Hindlimb muscle (tissue), 1 donor: ENCODE data around the gene TAPBP. TPM values are rescaled to one million over a fixed set of nuclear protein-coding genes. Genes with fewer than 3 reads are reported as not detected.
"Not testable (repeated sequence)": the region's sequence is repeated elsewhere in the genome, so short reads cannot be mapped to it uniquely, and the experiment has no call there.

Experiments
- DNase-seq: peaks from one replicate; pipeline ENCODE4 v3.0.0-alpha.2; 2013
- polyA plus RNA-seq: library from polyadenylated mRNA; unstranded; fragments of 120-200 nt; gene quantifications from one replicate; pipeline ENCODE4 v1.2.1, GENCODE V29; 2013; ENCODE audit not compliant: insufficient read length

TAPBP gene
- polyA plus RNA-seq, 1 donor, result 24.6 TPM

DNA sequence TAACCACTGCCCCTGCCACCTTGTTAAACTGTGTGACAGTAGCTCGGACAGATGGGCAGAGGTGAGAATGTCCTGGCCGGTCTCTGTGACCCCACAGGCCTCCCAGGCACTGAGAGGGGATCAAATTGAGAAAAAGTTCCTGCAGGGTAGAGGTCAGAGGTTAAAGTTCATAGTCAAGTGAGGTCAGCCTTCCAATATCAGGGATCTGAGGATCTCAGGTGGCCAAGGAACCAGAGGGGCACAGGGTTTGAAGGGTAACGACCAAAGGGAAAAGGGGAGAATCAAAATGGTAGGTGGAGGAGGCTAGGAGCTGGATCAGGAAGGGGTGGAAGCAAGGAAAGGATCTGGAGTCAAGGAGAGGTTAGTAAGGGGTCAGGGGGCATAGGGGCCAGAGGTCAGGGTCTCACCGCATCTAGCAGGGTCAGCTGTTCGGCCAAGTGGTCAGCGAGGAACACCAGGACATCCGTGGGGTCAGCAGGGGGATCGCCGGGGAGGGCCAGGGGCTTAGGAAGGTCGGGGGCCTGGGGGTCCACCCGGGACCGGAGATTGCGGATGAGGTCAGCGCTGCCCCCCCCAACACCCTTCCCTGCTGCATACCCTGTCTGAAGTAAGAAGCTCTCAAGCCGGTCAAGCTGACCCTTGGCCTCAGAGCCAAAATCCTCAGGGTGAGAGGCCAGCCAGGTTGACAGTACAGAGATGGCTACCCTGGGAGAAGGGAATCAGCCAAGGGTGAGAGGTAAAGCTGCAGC lies 18.1 kb downstream of the TAPBP start:
- DNase-seq, result no peak

DNA sequence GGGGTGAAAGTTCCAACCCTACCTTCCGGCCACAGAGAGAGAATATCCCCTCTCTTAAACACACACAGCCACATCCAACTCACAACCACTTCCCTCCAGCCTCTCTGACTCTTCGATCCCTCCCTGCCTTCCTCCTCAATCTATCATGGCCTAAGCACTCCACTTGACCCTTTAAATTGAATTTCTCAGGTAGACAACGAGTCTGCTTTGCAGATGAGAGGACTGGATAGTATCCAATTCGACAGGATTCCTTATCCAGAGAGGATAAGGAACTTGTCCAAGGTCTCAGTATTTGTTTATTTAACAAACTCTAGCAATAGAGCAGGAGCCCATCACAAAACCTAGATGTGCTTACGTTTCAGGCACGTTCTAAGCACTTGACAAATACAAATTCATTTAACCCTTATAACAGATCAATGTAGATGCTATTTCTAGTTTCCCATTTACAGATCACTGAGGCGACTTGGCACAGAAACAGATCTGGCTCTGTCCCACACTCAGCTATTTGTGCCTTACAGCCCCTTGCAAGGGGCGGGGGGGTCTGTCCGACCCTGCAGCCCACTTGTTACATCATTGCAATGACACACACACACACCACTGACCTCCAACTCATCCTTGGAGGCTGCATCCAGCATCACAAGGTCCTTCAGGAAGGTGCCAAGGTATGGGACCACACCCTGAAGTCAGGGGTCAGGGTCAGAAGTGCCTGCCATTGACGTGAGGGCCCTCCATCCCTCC lies 19.6 kb downstream of the TAPBP start:
- no peak for DNase-seq

DNA sequence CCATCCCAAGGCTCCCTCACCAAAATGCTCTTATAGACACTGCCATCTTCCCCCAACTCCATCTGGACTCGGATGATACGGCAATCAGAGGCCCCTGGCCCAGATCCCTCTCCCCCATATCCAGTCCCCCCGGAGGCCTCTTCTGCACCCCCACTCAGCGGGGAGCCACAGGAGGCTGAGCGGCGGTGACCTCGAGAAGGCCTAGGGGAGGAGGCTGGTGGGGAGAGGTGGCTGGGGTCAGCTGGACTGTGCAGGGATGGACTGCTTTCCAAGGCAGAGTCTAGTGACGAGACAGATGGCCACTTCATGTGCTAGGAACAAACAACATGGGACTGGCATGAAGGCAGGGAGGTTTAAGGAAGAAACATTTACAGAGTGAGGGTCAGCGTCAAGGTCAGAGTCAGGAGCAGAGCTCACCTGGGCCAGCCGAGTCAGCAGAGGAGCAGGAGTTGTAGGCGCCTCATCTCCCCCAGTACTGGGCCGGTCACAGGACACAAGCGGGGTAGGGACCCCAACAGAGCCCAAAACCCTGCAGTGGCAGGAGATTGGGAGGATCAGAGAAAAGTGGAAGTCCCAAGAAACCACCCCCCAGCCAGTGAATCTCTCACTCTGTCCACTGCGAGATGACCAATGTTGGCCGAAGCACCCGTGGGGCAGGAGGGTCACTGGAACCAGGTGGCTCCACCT lies 20.7 kb downstream of the TAPBP start:
- DNase-seq, result no peak

GRCh38 chr6:33290459-33290858 lies 23.4 kb downstream of the TAPBP start:
- no peak for DNase-seq

GRCh38 chr6:33289784-33290315 lies 24.0 kb downstream of the TAPBP start:
- no peak for DNase-seq

GRCh38 chr6:33288921-33289783 lies 24.7 kb downstream of the TAPBP start, which contains the start of the genes PFDN6 and WDR46:
PFDN6 (plus strand) TSS chr6:33289601; CDS start chr6:33289857, 256 bp downstream.
WDR46 (minus strand) TSS chr6:33289239; CDS start chr6:33289170, 69 bp downstream.
- DNase-seq, result peak; percentile 91

DNA sequence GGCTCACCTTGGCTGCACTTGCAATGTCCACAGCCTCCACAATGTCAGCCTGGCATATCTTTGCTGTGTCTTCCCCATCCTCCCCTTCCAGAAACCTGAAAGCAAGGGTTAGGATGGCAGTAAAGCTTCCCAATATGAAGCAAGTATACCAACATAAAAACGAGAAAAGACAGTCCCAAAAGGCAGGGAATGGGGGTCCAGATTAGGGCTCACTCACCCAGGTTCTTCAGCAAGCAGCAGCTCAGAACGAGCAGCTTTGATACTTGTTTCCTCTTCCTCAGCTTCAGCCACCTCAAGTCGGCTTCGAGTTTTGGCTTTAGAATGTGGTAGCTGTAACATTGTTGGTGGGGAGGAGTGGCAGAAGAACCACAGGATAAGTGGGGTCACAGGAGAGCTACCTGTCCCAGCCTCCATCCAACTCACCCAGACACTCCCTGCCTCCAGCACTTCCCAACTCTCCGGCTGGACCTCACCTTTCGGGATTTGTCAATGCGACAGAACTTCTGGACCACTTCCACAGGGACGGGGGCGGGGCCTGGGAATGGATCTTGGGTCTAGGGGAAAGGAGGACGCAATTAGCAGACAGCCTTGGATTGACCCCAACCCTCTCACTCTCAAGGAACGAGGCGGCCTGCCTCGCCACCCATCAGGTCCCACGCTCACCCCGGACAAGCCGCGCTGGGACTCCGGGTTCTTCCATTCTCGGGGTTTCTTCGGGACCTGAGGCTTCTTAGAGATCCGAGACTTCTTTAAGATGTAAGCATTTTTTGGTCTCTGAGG lies 25.5 kb downstream of the TAPBP start:
- DNase-seq, result no peak

- no peak for DNase-seq
Measured at GRCh38 chr6:33286946-33287914, 26.6 kb downstream of the TAPBP start.

DNA sequence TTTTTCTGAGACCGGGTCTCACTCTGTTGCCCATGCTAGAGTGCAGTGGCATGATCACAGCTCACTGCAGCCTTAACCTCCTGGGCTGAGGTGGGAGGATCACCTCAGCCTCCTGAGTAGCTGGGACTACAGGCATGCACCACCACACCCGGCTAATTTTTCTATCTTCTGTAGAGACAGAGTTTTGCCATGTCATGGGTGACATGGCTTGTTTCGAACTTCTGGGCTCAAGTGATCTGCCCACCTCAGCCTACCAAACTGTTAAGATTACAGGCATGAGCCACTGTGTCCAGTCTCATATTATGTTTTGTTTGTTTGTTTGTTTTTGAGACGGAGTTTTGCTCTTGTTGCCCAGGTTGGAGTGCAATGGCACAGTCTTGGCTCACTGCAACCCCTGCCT lies 28.7 kb downstream of the TAPBP start:
- DNase-seq, result not testable (repeated sequence)

DNA sequence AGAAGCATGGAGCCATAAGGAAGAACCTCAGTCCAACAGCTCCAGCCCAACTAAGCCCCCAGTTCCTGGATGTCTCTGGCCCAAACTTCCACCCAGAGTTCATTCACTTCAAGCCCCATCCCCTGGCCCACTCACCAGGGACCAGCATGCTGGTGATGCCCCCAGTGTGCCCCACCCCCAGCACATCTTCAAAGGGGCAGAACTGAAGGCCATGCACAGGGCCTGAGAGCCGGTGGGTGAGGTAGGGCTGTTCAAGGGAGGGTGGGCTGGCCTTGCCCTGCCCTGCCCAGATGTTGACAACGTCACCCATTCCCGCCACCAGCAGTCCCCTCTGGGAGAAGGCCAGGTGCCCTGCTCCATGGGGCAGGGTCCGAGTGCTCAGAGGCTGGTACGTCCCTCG lies 33.3 kb downstream of the TAPBP start:
- DNase-seq, result no peak

DNA sequence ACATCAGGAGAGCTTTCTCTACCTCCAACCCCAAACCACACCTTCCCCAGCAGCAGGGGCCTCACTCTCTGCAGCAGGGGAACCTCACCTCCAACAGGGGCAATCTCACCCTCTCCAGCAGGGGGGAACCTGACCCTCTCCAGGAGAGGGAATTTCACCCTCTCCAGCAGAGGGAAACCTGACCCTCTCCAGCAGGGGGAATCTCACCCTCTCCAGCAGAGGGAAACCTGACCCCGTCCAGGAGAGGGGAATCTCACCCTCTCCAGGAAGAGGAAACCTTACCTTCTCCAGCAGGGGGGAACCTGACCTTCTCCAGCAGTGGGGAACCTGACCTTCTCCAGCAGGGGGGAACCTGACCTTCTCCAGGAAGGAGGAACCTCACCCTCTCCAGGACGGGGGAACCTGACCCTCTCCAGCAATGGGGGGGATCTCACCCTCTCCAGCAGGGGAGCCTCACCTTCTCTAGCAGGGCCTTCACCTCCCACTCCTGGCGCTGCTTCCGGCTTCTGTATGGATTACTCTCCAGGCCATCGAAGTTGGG lies 33.8 kb downstream of the TAPBP start:
- DNase-seq, result no peak

- no peak for DNase-seq
Measured at GRCh38 chr6:33279257-33279695, 34.6 kb downstream of the TAPBP start.

DNA sequence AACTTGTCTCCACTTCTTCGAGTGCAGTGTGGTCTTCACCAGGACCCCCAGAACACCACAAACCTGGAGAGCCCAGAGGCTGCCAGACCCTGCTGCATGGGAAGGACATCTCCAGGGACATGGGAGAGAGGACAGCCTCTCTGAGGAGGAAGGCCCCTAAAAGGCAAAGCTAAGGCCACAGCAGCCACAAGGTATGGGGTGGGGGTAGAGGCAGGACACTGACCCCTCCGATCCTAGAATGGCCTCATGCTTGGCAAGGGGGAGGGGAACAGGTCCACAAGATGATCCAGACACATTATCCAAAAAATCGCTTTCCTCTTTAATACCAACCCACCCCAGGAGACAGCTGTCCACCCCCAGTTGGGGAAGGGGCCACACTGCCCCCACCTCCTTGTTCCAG lies 35.1 kb downstream of the TAPBP start:
- DNase-seq, result no peak

DNA sequence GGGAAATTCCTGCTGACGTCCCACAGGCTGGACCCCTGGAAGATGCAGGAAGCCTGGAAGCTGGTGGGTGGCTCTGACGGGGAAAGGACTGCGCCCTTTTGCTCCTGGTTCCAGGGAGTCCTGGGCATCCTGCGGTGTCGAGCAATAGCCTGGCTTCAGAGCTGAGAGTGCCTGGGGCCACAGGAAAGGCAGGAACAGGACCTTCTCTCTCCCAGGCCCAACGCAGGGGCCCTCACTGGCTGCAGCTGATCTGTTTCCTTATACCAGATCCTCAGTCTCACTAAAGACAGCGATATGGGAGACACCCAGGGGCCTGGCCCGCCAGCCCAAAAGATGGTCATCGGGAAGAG lies 35.5 kb downstream of the TAPBP start:
- no peak for DNase-seq

DNA sequence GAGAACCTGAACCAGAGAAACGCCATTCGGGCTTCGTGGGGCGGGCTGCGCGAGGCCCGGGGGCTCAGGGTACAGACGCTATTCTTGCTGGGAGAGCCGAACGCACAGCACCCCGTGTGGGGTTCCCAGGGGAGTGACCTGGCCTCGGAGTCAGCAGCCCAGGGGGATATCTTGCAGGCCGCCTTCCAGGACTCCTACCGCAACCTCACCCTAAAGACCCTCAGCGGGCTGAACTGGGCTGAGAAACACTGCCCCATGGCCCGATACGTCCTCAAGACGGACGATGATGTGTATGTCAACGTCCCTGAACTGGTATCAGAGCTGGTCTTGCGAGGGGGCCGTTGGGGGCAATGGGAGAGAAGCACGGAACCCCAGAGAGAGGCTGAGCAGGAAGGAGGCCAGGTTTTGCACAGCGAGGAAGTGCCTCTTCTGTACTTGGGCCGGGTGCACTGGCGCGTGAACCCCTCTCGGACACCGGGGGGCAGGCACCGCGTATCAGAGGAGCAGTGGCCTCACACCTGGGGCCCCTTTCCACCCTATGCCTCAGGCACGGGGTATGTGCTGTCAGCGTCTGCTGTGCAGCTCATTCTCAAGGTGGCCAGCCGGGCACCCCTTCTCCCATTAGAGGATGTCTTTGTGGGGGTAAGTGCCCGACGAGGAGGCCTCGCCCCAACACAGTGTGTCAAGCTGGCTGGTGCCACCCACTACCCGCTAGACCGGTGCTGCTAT lies 36.1 kb downstream of the TAPBP start:
- no peak for DNase-seq

- peak; percentile 70 for DNase-seq
Measured at GRCh38 chr6:33276864-33277662, 36.8 kb downstream of the TAPBP start, which contains the start of gene B3GALT4. B3GALT4 (plus strand) TSS chr6:33277123; CDS start chr6:33277420, 297 bp downstream.

DNA sequence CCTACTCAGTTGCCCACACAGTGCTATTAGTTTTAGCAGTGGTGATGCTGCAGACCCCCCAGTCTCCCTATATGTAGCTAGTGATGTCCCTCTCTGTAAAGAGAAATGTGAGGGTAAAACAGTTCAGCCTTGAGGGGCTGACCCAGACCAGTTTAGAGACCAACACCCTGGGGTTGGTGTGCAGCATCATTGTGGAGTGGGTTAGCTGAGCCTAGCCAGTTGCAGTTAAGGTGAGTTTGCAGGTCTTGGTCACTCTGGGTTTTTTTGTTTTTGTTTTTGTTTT lies 37.4 kb downstream of the TAPBP start:
- no peak for DNase-seq
